ENCODE data around the gene TBC1D16. TPM values are rescaled to one million over a fixed set of nuclear protein-coding genes. Genes with fewer than 3 reads are reported as not detected.

Gene TBC1D16
- total and polyA plus RNA-seq, 2 donors (not counting 1 experiment from before 2014, with no cell fraction given) = 0.82 to 2.7 TPM

- H3K9ac ChIP-seq (ENCODE audit: low read length) = no peak overlapping the region
- ChIA-PET CTCF (interaction anchor here (0.5 to 2.0 kb wide), 7 partner anchors 40 to 173 kb away, joined by 3 to 8 read pairs (median 3); no protein-coding TSS in a partner anchor), POLR2A (interaction anchor here (0.6 kb wide), 1 partner anchor 76 kb away, joined by 3 read pairs; the partner anchor contains the start of gene CBX4)
- H3K9me3 ChIP-seq (ENCODE audit: control extremely low read depth in 1 of 3, control insufficient read depth in 2 of 3, insufficient read depth in 1 of 3, low read length in 2 of 3) = no peaks in the 10 kb centered on the region
- H3K27ac ChIP-seq (ENCODE audit: low read length in 2 of 2) = no peak overlapping the region
- Mint-ChIP-seq H3K27me3 (peaks cover 21% of the 10 kb centered on the region), H3K9me3 (ENCODE audit: insufficient read depth) (no peaks in the 10 kb centered on the region), H3K27ac (peak overlapping the region; percentile 71), H3K4me1 (peaks cover 10% of the 10 kb centered on the region), H3K4me3 (peak overlapping the region; percentile 46)
- H2AFZ ChIP-seq (ENCODE audit: insufficient read depth, low read depth, low read length, poor library complexity, severe bottlenecking) = no peak overlapping the region
- intact Hi-C loops (cut with micrococcal nuclease) = loop anchor here (5.0 kb wide), 1 partner anchor 128 kb away; no protein-coding TSS in a partner anchor
- no peak for ATAC-seq (ENCODE audit: low read depth)
- H3K79me2 ChIP-seq (ENCODE audit: control insufficient read depth, insufficient read depth, low read length) = no peaks in the 10 kb centered on the region
- H3K4me2 ChIP-seq (replicated peaks; ENCODE audit: low read depth, low read length, poor library complexity, severe bottlenecking) = no peak overlapping the region
- no peak overlapping the region for H3K4me3 ChIP-seq (ENCODE audit: control extremely low read depth in 1 of 5, extremely low read depth in 1 of 5, insufficient read depth in 1 of 5, low read depth in 2 of 5, low read length in 4 of 5)
- DNase-seq = no peak
- no peaks in the 10 kb centered on the region for H4K20me1 ChIP-seq (ENCODE audit: control insufficient read depth, insufficient read depth, low read length, poor library complexity, severe bottlenecking)
- H3K36me3 ChIP-seq (replicated peaks in 1 of 2; ENCODE audit: control extremely low read depth in 1 of 2, control insufficient read depth in 1 of 2, extremely low read depth in 1 of 2, insufficient read depth in 2 of 2, low read length in 1 of 2) = no peaks in the 10 kb centered on the region
- TF ChIP-seq EZH2 (IDR thresholded peaks at IDR 0.05; ENCODE audit: borderline replicate concordance, insufficient read depth, low read depth, low read length, poor library complexity, severe bottlenecking) = no peak
- no peak for TF ChIP-seq CTCF (IDR thresholded peaks at IDR 0.05)
- H3K27me3 ChIP-seq (replicated peaks in 1 of 4; ENCODE audit: control extremely low read depth in 1 of 4, control insufficient read depth in 3 of 4, insufficient read depth in 4 of 4, low read length in 3 of 4) = peaks cover 0 to 3% (median 2%) of the 10 kb centered on the region in 4 experiments
- WGBS (ENCODE audit: insufficient coverage) = 70% methylated on average over 19 of the region's 19 CpGs
- H3K4me1 ChIP-seq (ENCODE audit: control insufficient read depth in 2 of 2, insufficient read depth in 2 of 2, low read length in 2 of 2) = peaks cover 0 to 3% of the 10 kb centered on the region in 2 donors
Observed at GRCh38 chr17:79914813-79915740, 120.6 kb downstream of the TBC1D16 start.

All from B cell (primary cell).